DOHH2 (cell line): ENCODE results near the gene EPHB1.

Source experiments
- EZH2phosphoT487 ChIP-seq: fragments of 200-600 bp; sonication (generic); IDR thresholded peaks from 2 replicates; pipeline ENCODE4 v1.6.1; 2017; ENCODE audit warnings: borderline replicate concordance, mild to moderate bottlenecking, antibody characterized with exemption, low read length, moderate library complexity, mixed read lengths
- TF ChIP-seq, protein P1 (sequence below): fragments of 200-600 bp; sonication (generic); IDR thresholded peaks from one replicate; pipeline ENCODE4 v1.5.1; 2014; ENCODE audit warnings: antibody characterized with exemption, mild to moderate bottlenecking, low read depth, low read length; ENCODE audit not compliant: poor library complexity, severe bottlenecking

GRCh38 chr3:134797057-134797740 is 2.1 kb downstream of the EPHB1 start:
- TF ChIP-seq, protein P1, sequence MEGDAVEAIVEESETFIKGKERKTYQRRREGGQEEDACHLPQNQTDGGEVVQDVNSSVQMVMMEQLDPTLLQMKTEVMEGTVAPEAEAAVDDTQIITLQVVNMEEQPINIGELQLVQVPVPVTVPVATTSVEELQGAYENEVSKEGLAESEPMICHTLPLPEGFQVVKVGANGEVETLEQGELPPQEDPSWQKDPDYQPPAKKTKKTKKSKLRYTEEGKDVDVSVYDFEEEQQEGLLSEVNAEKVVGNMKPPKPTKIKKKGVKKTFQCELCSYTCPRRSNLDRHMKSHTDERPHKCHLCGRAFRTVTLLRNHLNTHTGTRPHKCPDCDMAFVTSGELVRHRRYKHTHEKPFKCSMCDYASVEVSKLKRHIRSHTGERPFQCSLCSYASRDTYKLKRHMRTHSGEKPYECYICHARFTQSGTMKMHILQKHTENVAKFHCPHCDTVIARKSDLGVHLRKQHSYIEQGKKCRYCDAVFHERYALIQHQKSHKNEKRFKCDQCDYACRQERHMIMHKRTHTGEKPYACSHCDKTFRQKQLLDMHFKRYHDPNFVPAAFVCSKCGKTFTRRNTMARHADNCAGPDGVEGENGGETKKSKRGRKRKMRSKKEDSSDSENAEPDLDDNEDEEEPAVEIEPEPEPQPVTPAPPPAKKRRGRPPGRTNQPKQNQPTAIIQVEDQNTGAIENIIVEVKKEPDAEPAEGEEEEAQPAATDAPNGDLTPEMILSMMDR: no peak
- no peak for TF ChIP-seq EZH2phosphoT487
